Thyroid gland (tissue), 4 donors: ENCODE data around the gene PCGF3. TPM values are rescaled to one million over a fixed set of nuclear protein-coding genes. Genes with fewer than 3 reads are reported as not detected.
A peak's percentile ranks its signal among the peaks of the same experiment; 100 is the strongest.

Source experiments
- DNase-seq, 2 donors: peaks; one replicate each; pipeline ENCODE4 v3.0.0-alpha.2; 2019
- H3K27ac ChIP-seq, 3 donors: fragments of 200-600 bp; sonication (generic); 1 replicate in 2 of 3; 2 replicates in 1 of 3; pipeline ENCODE4 v1.5.1; 2016 to 2019; ENCODE audit warnings: mild to moderate bottlenecking in 1 of 3, moderate library complexity in 1 of 3
- H3K27me3 ChIP-seq: fragments of 200-600 bp; sonication (generic); one replicate; pipeline ENCODE4 v1.5.1; 2019
- H3K36me3 ChIP-seq, 2 donors: fragments of 200-600 bp; sonication (generic); one replicate each; pipeline ENCODE4 v1.5.1; 2016 to 2019
- H3K4me1 ChIP-seq, 2 donors: fragments of 200-600 bp; sonication (generic); one replicate each; pipeline ENCODE4 v1.5.1; 2017 to 2019
- H3K4me3 ChIP-seq, 3 donors: fragments of 200-600 bp; sonication (generic); replicated peaks in 1 of 3; 1 replicate in 2 of 3; 2 replicates in 1 of 3; pipeline ENCODE4 v1.5.1; 2016; ENCODE audit warnings: mild to moderate bottlenecking in 1 of 3
- H3K9me3 ChIP-seq: fragments of 200-600 bp; sonication (generic); one replicate; pipeline ENCODE4 v1.5.1; 2017
- POLR2A ChIP-seq, 2 donors: fragments of 450-650 bp; IDR thresholded peaks; one replicate each; pipeline ENCODE4 v1.6.1; 2017; ENCODE audit warnings: antibody characterized with exemption in 2 of 2, mild to moderate bottlenecking in 2 of 2, moderate library complexity in 1 of 2
- WGBS, 2 donors: methylation state at CpG; one replicate each; pipeline ENCODE4 v1.1.5; 2017; 5-methylcytosine and 5-hydroxymethylcytosine counted together
- intact Hi-C: fragments of 100-400 bp; cut with DNase I; formaldehyde crosslinking; loops from one replicate; pipeline ENCODE4 v1.15.1; 2023
- total RNA-seq, 4 donors: library from RNA; depleted of rRNA; stranded (reverse); fragments of >200 nt; gene quantifications; one replicate each; pipeline ENCODE4 v1.2.3, GENCODE V29; 2016
- TF ChIP-seq, protein P1 (sequence below), 6 experiments: fragments of 200-600 bp in 3 of 6; fragments of 450-650 bp in 3 of 6; sonication (generic) in 3 of 6; IDR thresholded peaks; one replicate each; pipeline ENCODE4 v1.5.1; 2016 to 2019; ENCODE audit warnings: antibody characterized with exemption in 6 of 6, mild to moderate bottlenecking in 2 of 6, inconsistent platforms in 1 of 6, moderate library complexity in 1 of 6

Gene PCGF3
- total RNA-seq, 4 donors from 2014 or later: 41.4 to 60.0 (median 50.2) TPM

DNA sequence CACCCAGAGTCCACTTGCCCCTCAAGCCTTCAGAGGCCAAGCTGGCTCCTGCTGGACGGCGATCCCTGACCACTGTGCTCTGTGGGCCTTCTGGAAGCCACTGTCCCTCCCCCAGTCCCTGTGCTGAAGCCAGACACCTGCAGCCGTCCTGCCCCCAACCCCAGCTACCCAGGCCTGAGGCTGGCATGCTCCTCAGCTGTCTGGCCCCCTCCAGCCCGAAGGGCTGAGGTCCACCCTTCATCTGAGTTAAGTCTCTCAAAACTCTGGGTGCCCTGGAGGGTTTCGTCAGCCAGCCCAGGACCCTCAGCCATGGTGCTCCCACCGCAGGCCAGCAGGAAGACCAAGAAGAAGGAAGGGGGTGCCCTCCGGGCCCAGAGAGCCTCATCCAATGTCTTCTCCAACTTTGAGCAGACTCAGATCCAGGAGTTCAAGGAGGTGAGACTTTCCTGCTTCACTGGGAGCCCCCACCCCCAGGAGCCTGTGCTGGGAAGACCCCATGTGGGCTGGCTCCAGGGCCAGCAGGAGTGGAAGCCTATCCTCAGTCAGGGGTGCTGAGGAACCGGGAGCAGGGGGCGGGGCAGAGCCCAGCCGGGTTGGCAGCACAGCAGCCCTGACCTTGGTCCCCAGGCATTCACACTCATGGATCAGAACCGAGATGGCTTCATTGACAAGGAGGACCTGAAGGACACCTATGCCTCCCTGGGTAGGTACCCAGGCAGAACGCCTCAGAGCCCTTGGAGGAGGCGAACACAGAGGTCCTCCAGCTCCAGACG lies 27.1 kb upstream of the PCGF3 start:
- Histone ChIP-seq H3K36me3 (no peaks in the 10 kb centered on the region), H3K4me3 (no peak overlapping the region), H3K27ac (no peak overlapping the region), H3K4me1 (peaks cover 16 to 25% of the 10 kb centered on the region in 2 donors), H3K9me3 (no peaks in the 10 kb centered on the region), H3K27me3 (no peaks in the 10 kb centered on the region)
- DNase-seq: no peak
- TF ChIP-seq, protein P1, sequence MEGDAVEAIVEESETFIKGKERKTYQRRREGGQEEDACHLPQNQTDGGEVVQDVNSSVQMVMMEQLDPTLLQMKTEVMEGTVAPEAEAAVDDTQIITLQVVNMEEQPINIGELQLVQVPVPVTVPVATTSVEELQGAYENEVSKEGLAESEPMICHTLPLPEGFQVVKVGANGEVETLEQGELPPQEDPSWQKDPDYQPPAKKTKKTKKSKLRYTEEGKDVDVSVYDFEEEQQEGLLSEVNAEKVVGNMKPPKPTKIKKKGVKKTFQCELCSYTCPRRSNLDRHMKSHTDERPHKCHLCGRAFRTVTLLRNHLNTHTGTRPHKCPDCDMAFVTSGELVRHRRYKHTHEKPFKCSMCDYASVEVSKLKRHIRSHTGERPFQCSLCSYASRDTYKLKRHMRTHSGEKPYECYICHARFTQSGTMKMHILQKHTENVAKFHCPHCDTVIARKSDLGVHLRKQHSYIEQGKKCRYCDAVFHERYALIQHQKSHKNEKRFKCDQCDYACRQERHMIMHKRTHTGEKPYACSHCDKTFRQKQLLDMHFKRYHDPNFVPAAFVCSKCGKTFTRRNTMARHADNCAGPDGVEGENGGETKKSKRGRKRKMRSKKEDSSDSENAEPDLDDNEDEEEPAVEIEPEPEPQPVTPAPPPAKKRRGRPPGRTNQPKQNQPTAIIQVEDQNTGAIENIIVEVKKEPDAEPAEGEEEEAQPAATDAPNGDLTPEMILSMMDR (IDR thresholded peaks at IDR 0.05): no peak
- no peak for TF ChIP-seq POLR2A (IDR thresholded peaks at IDR 0.05)
- WGBS, 2 donors: 65 to 71% methylated on average over 6 to 12 of the region's 14 CpGs
- intact Hi-C loops: no loop called here

DNA sequence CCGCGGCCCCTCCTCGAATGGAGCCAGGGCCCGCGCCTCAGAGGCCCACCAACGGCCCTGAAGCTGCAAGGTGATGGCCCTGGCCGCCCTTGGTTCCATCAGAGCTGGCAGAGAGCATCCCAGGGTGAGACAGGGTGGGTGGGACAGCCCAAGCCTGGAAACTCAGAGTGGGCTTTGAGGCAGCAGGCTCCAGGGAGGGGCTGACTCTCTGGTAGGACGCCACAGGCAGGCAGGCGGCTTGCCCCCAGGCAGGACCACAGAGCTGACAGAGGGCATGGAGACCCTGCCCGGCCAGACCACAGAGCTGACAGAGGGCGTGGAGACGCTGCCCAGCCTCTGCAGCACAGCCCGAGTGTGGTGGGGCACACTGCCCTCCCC lies 26.5 kb upstream of the PCGF3 start:
- DNase-seq: no peak
- Histone ChIP-seq H3K4me3 (no peak overlapping the region), H3K27ac (no peak overlapping the region), H3K36me3 (no peaks in the 10 kb centered on the region), H3K4me1 (peaks cover 17 to 30% of the 10 kb centered on the region in 2 donors), H3K27me3 (no peaks in the 10 kb centered on the region), H3K9me3 (no peaks in the 10 kb centered on the region)
- 75 to 82% methylated on average over 4 to 11 of the region's 13 CpGs for WGBS, 2 donors
- intact Hi-C loops: no loop called here
- TF ChIP-seq, protein P1 (IDR thresholded peaks at IDR 0.05): no peak
- no peak for TF ChIP-seq POLR2A (IDR thresholded peaks at IDR 0.05)

DNA sequence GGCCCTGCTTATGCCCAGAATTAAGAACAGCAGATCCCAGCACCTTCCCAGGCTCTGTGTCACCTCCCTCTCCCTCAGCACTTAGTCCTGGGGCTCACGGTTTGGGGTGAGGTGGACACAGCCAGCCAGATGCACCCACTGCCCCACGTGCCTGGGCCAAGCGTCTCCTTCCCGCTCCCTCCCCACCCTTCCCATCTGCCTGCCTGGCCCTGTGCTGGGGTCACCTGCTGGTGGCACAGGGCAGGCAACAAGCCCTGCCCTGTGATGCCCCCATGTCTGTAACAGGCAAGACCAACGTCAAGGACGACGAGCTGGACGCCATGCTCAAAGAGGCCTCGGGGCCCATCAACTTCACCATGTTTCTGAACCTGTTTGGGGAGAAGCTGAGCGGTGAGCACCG lies 26.0 kb upstream of the PCGF3 start:
- 73 to 83% methylated on average over 4 to 10 of the region's 11 CpGs for WGBS, 2 donors
- TF ChIP-seq POLR2A (IDR thresholded peaks at IDR 0.05): no peak
- TF ChIP-seq, protein P1 (IDR thresholded peaks at IDR 0.05): no peak
- Histone ChIP-seq H3K27ac (no peak overlapping the region), H3K27me3 (no peaks in the 10 kb centered on the region), H3K4me3 (no peak overlapping the region), H3K4me1 (peaks cover 17 to 32% of the 10 kb centered on the region in 2 donors), H3K9me3 (no peaks in the 10 kb centered on the region), H3K36me3 (no peaks in the 10 kb centered on the region)
- intact Hi-C loops: no loop called here
- DNase-seq: no peak

DNA sequence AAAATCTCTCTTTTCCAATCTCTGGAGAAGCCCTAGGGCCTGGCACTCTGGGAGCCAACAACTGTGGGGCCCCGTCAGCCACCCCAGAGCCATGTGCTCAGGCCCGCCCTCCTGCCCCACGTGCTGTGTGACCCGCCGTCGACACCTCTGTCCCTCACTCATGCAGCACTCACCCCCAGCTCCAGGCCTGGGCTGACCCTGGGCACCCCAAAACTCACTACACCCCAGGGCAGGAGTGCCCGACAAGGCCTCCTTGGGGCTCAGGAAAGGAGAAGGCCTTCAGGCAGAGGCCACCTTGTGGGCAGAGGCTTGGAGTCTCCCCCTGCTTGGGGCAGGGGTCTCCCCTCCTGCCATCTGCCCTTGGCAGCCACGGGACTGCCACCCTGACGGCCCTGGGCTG lies 25.5 kb upstream of the PCGF3 start:
- TF ChIP-seq, protein P1 (IDR thresholded peaks at IDR 0.05): no peak
- no peak for TF ChIP-seq POLR2A (IDR thresholded peaks at IDR 0.05)
- intact Hi-C loops: no loop called here
- Histone ChIP-seq H3K9me3 (no peaks in the 10 kb centered on the region), H3K36me3 (no peaks in the 10 kb centered on the region), H3K4me1 (peaks cover 14 to 29% of the 10 kb centered on the region in 2 donors), H3K27ac (no peak overlapping the region), H3K4me3 (no peak overlapping the region), H3K27me3 (no peaks in the 10 kb centered on the region)
- 81 to 84% methylated on average over 8 to 9 of the region's 9 CpGs for WGBS, 2 donors
- no peak for DNase-seq

DNA sequence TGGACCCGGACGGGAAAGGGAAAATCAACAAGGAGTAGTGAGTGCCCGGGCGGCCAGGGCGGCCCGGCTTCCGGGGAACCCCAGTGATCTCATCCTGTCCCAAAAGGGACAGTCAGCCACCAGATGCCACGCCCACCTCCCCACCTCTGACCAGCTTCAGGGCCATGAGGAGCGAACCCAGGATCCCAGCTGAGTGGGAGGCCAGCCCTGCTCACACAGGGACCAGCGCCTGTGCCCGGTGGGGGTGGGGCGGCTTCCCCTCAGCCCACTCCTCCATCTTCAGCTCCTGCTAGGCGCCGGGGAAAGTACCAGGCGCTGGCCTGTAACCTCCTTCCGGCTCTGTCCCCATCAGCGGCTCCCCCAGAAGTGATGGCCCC lies 25.1 kb upstream of the PCGF3 start:
- no peaks in the 10 kb centered on the region for H3K9me3 ChIP-seq
- no peak for DNase-seq
- H3K4me3 ChIP-seq: peak overlapping the region in 1 of 3 donors; percentile 59
- TF ChIP-seq, protein P1 (IDR thresholded peaks at IDR 0.05): no peak
- no peak for TF ChIP-seq POLR2A (IDR thresholded peaks at IDR 0.05)
- peaks cover 10 to 25% of the 10 kb centered on the region in 2 donors for H3K4me1 ChIP-seq
- H3K27me3 ChIP-seq: no peaks in the 10 kb centered on the region
- 17 to 36% methylated on average over 3 to 15 of the region's 17 CpGs for WGBS, 2 donors
- H3K36me3 ChIP-seq: no peaks in the 10 kb centered on the region
- intact Hi-C loops: no loop called here
- H3K27ac ChIP-seq: no peak overlapping the region
